ENCODE data around the gene MESP1.
"Not testable (repeated sequence)": the region's sequence is repeated elsewhere in the genome, so short reads cannot be mapped to it uniquely, and the experiment has no call there.

Gene MESP1

GRCh38 chr15:89790206-89790605, 39.2 kb upstream of the MESP1 start:
- peaks cover 0 to 6% (median 6%) of the 10 kb centered on the region in 5 donors for H3K9me3 ChIP-seq (ENCODE audit: control insufficient read depth in 5 of 5, low read length in 5 of 5)
- H3K4me1 ChIP-seq (ENCODE audit: control insufficient read depth in 5 of 5, insufficient read depth in 5 of 5, low read length in 5 of 5): peaks cover 0 to 7% (median 4%) of the 10 kb centered on the region in 5 donors
- no peak overlapping the region for H3K9ac ChIP-seq (ENCODE audit: low read length in 5 of 5)
- no peak overlapping the region for H3K27ac ChIP-seq (ENCODE audit: low read depth, low read length)
- H3K4me3 ChIP-seq (ENCODE audit: low read depth in 1 of 5, low read length in 5 of 5): no peak overlapping the region
- H3K27me3 ChIP-seq (ENCODE audit: control insufficient read depth in 5 of 5, insufficient read depth in 4 of 5, low read length in 5 of 5): no peaks in the 10 kb centered on the region
- peaks cover 6 to 23% (median 15%) of the 10 kb centered on the region in 5 donors for H3K36me3 ChIP-seq (ENCODE audit: control insufficient read depth in 5 of 5, insufficient read depth in 5 of 5, low read length in 5 of 5)

DNA sequence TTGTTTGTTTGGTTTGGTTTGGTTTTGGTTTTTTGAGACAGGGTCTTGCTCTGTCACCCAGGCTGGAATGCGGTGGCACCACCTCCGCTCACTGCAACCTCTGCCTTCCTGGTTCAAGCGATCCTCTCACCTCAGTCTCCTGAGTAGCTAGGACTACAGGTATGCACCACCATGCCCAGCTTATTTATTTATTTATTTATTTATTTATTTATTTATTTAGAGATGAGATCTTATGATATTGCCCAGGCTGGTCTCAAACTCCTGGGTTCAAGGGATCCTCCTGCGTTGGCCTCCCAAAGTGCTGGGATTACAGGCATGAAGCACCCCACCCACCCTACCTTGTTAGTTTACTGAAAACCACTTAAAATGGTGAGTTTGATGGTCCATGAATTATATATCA, 37.5 kb upstream of the MESP1 start:
- not testable (repeated sequence) for H3K27ac ChIP-seq (ENCODE audit: low read depth, low read length); H3K9me3 ChIP-seq (ENCODE audit: control insufficient read depth in 5 of 5, low read length in 5 of 5); H3K4me3 ChIP-seq (ENCODE audit: low read depth in 1 of 5, low read length in 5 of 5); H3K9ac ChIP-seq (ENCODE audit: low read length in 5 of 5); H3K4me1 ChIP-seq (ENCODE audit: control insufficient read depth in 5 of 5, insufficient read depth in 5 of 5, low read length in 5 of 5); H3K27me3 ChIP-seq (ENCODE audit: control insufficient read depth in 5 of 5, insufficient read depth in 4 of 5, low read length in 5 of 5)
- peaks cover 6 to 23% (median 18%) of the 10 kb centered on the region in 5 donors for H3K36me3 ChIP-seq (ENCODE audit: control insufficient read depth in 5 of 5, insufficient read depth in 5 of 5, low read length in 5 of 5)

DNA sequence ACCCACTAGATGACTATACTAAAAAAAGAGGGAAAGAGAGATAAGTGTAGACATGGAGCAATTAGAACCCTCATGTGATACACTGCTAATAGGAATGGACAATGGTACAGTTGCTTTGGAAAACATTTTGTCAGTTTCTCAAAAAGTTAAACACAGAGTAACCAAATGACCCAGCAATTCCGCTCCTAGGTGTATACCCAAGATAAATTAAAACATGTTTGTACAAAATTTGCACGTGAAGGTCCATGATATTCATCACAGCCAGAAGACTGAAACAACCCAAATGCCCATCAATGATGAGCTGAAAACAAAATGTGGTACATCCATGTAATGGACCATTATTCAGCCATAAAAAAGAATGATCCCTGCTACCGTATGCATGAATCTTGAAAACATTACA, 36.9 kb upstream of the MESP1 start:
- Histone ChIP-seq H3K36me3 (ENCODE audit: control insufficient read depth in 5 of 5, insufficient read depth in 5 of 5, low read length in 5 of 5) (peaks cover 6 to 22% (median 18%) of the 10 kb centered on the region in 5 donors), H3K27ac (ENCODE audit: low read depth, low read length) (no peak overlapping the region), H3K27me3 (ENCODE audit: control insufficient read depth in 5 of 5, insufficient read depth in 4 of 5, low read length in 5 of 5) (no peaks in the 10 kb centered on the region), H3K9me3 (ENCODE audit: control insufficient read depth in 5 of 5, low read length in 5 of 5) (peaks cover 0 to 6% (median 6%) of the 10 kb centered on the region in 5 donors), H3K4me3 (ENCODE audit: low read depth in 1 of 5, low read length in 5 of 5) (no peak overlapping the region), H3K4me1 (ENCODE audit: control insufficient read depth in 5 of 5, insufficient read depth in 5 of 5, low read length in 5 of 5) (peaks cover 0 to 3% (median 0%) of the 10 kb centered on the region in 5 donors), H3K9ac (ENCODE audit: low read length in 5 of 5) (no peak overlapping the region)

- Histone ChIP-seq H3K27me3 (ENCODE audit: control insufficient read depth in 5 of 5, insufficient read depth in 4 of 5, low read length in 5 of 5) (peaks cover 0 to 2% (median 0%) of the 10 kb centered on the region in 5 donors), H3K4me1 (ENCODE audit: control insufficient read depth in 5 of 5, insufficient read depth in 5 of 5, low read length in 5 of 5) (peaks cover 0 to 11% (median 0%) of the 10 kb centered on the region in 5 donors), H3K9ac (ENCODE audit: low read length in 5 of 5) (no peak overlapping the region), H3K27ac (ENCODE audit: low read depth, low read length) (no peak overlapping the region), H3K9me3 (ENCODE audit: control insufficient read depth in 5 of 5, low read length in 5 of 5) (peaks cover 0 to 6% (median 6%) of the 10 kb centered on the region in 5 donors), H3K36me3 (ENCODE audit: control insufficient read depth in 5 of 5, insufficient read depth in 5 of 5, low read length in 5 of 5) (peaks cover 5 to 9% (median 6%) of the 10 kb centered on the region in 5 donors), H3K4me3 (ENCODE audit: low read depth in 1 of 5, low read length in 5 of 5) (no peak overlapping the region)
Measured at GRCh38 chr15:89785774-89786140, 34.7 kb upstream of the MESP1 start.

DNA sequence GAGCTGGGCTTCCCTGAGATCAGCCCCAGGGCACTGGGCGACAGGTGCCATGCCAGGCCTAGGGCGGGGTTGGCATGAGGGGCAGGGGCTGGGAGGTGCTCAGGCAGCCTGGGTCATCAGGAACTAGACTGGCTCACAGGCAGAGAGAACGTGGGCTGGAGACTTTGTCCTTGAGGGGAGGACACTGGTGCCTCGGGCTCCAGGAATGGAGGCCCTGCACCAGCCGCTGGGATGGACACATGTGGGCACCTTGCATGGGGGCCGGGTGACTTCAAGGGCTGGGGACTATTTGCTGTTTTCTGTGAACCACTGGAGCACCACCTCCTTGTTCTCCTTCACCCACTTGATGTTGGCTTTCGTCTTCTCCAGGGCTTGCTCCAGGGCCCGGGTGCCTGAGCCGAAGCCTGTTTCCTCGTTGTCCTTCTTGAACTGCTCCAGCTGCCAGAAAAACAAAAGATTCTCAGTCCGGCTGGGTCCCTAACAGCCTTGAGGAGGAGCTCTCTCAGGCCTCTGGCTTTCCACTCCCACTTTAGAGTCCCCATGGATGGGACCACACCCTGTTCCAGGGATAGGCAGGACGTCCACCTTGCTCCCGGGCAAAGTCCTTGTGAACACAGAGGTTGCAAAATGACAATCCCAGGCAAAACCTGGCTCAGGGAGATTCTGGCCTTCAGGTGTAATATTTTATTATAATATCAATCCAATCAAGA, 34.2 kb upstream of the MESP1 start:
- Histone ChIP-seq H3K27ac (ENCODE audit: low read depth, low read length) (no peak overlapping the region), H3K4me1 (ENCODE audit: control insufficient read depth in 5 of 5, insufficient read depth in 5 of 5, low read length in 5 of 5) (peaks cover 0 to 12% (median 0%) of the 10 kb centered on the region in 5 donors), H3K4me3 (ENCODE audit: low read depth in 1 of 5, low read length in 5 of 5) (no peak overlapping the region), H3K9ac (ENCODE audit: low read length in 5 of 5) (no peak overlapping the region), H3K36me3 (ENCODE audit: control insufficient read depth in 5 of 5, insufficient read depth in 5 of 5, low read length in 5 of 5) (peaks cover under 1 to 6% (median 5%) of the 10 kb centered on the region in 5 donors), H3K9me3 (ENCODE audit: control insufficient read depth in 5 of 5, low read length in 5 of 5) (peaks cover 0 to 6% (median 6%) of the 10 kb centered on the region in 5 donors), H3K27me3 (ENCODE audit: control insufficient read depth in 5 of 5, insufficient read depth in 4 of 5, low read length in 5 of 5) (peaks cover 0 to 5% (median 0%) of the 10 kb centered on the region in 5 donors)

DNA sequence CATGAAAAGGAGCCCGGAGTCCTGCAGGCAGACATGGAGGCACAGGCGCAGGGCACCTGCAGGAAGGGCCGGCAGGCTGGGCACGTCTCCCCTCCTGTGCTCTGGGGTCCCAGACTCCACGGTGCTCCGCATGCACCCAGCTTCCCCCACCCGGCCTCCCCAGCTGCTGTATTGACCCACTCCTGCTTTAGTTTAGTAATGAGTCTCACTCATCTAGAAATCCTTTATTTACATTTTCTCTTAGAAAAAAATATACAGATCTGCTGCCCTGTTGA, 33.6 kb upstream of the MESP1 start:
- Histone ChIP-seq H3K36me3 (ENCODE audit: control insufficient read depth in 5 of 5, insufficient read depth in 5 of 5, low read length in 5 of 5) (peaks cover 0 to 6% (median 4%) of the 10 kb centered on the region in 5 donors), H3K27me3 (ENCODE audit: control insufficient read depth in 5 of 5, insufficient read depth in 4 of 5, low read length in 5 of 5) (peaks cover 0 to 5% (median 0%) of the 10 kb centered on the region in 5 donors), H3K4me1 (ENCODE audit: control insufficient read depth in 5 of 5, insufficient read depth in 5 of 5, low read length in 5 of 5) (peaks cover 0 to 12% (median 0%) of the 10 kb centered on the region in 5 donors), H3K4me3 (ENCODE audit: low read depth in 1 of 5, low read length in 5 of 5) (no peak overlapping the region), H3K27ac (ENCODE audit: low read depth, low read length) (no peak overlapping the region), H3K9me3 (ENCODE audit: control insufficient read depth in 5 of 5, low read length in 5 of 5) (peaks cover 0 to 6% (median 6%) of the 10 kb centered on the region in 5 donors), H3K9ac (ENCODE audit: low read length in 5 of 5) (no peak overlapping the region)

GRCh38 chr15:89783861-89784685, 33.0 kb upstream of the MESP1 start:
- Histone ChIP-seq H3K9me3 (ENCODE audit: control insufficient read depth in 5 of 5, low read length in 5 of 5) (peaks cover 0 to 6% (median 6%) of the 10 kb centered on the region in 5 donors), H3K36me3 (ENCODE audit: control insufficient read depth in 5 of 5, insufficient read depth in 5 of 5, low read length in 5 of 5) (peaks cover 0 to 6% (median 4%) of the 10 kb centered on the region in 5 donors), H3K27me3 (ENCODE audit: control insufficient read depth in 5 of 5, insufficient read depth in 4 of 5, low read length in 5 of 5) (peaks cover 0 to 5% (median 0%) of the 10 kb centered on the region in 5 donors), H3K27ac (ENCODE audit: low read depth, low read length) (no peak overlapping the region), H3K9ac (ENCODE audit: low read length in 5 of 5) (no peak overlapping the region), H3K4me3 (ENCODE audit: low read depth in 1 of 5, low read length in 5 of 5) (no peak overlapping the region), H3K4me1 (ENCODE audit: control insufficient read depth in 5 of 5, insufficient read depth in 5 of 5, low read length in 5 of 5) (peaks cover 0 to 12% (median 0%) of the 10 kb centered on the region in 5 donors)

GRCh38 chr15:89783111-89783860, 32.2 kb upstream of the MESP1 start:
- peaks cover 0 to 6% (median 3%) of the 10 kb centered on the region in 5 donors for H3K36me3 ChIP-seq (ENCODE audit: control insufficient read depth in 5 of 5, insufficient read depth in 5 of 5, low read length in 5 of 5)
- H3K4me3 ChIP-seq (ENCODE audit: low read depth in 1 of 5, low read length in 5 of 5): no peak overlapping the region
- peaks cover 0 to 6% (median 3%) of the 10 kb centered on the region in 5 donors for H3K9me3 ChIP-seq (ENCODE audit: control insufficient read depth in 5 of 5, low read length in 5 of 5)
- no peak overlapping the region for H3K9ac ChIP-seq (ENCODE audit: low read length in 5 of 5)
- H3K4me1 ChIP-seq (ENCODE audit: control insufficient read depth in 5 of 5, insufficient read depth in 5 of 5, low read length in 5 of 5): peaks cover 0 to 12% (median 0%) of the 10 kb centered on the region in 5 donors
- H3K27ac ChIP-seq (ENCODE audit: low read depth, low read length): no peak overlapping the region
- peaks cover 0 to 5% (median 0%) of the 10 kb centered on the region in 5 donors for H3K27me3 ChIP-seq (ENCODE audit: control insufficient read depth in 5 of 5, insufficient read depth in 4 of 5, low read length in 5 of 5)

DNA sequence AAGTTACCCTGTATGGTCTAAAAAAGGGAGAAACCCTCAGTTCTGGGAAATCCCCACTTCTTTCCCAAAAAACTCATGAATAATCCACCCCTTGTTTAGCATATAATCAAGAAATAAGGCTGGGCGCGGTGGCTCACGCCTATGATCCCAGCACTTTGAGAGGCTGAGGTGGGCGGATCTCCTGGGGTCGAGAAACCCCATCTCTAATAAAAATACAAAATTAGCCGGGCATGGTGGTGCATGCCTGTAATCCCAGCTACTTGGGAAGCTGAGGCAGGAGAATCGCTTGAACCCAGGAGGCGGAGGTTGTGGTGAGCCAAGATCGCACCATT, 31.5 kb upstream of the MESP1 start:
- H3K27ac ChIP-seq (ENCODE audit: low read depth, low read length); H3K36me3 ChIP-seq (ENCODE audit: control insufficient read depth in 5 of 5, insufficient read depth in 5 of 5, low read length in 5 of 5); H3K9me3 ChIP-seq (ENCODE audit: control insufficient read depth in 5 of 5, low read length in 5 of 5); H3K27me3 ChIP-seq (ENCODE audit: control insufficient read depth in 5 of 5, insufficient read depth in 4 of 5, low read length in 5 of 5); H3K4me3 ChIP-seq (ENCODE audit: low read depth in 1 of 5, low read length in 5 of 5); H3K9ac ChIP-seq (ENCODE audit: low read length in 5 of 5): not testable (repeated sequence)
- peaks cover 0 to 16% (median under 1%) of the 10 kb centered on the region in 5 donors for H3K4me1 ChIP-seq (ENCODE audit: control insufficient read depth in 5 of 5, insufficient read depth in 5 of 5, low read length in 5 of 5)
